OCI-LY3 (cell line): ENCODE results near the gene IL16.

Experiments
- EZH2phosphoT487 ChIP-seq: fragments of 200-600 bp; shearing (Covaris generic); IDR thresholded peaks from 2 replicates; pipeline ENCODE4 v1.6.1; 2018; ENCODE audit warnings: antibody characterized with exemption, mixed run types, low read depth
- TF ChIP-seq, protein P1 (sequence below): fragments of 200-600, 300-600 bp; sonication (generic); IDR thresholded peaks from 2 replicates; pipeline ENCODE4 v1.5.1; 2014; ENCODE audit warnings: antibody characterized with exemption, low read length, low read depth

GRCh38 chr15:81181220-81181619, 15.5 kb upstream of the IL16 start:
- TF ChIP-seq, protein P1, sequence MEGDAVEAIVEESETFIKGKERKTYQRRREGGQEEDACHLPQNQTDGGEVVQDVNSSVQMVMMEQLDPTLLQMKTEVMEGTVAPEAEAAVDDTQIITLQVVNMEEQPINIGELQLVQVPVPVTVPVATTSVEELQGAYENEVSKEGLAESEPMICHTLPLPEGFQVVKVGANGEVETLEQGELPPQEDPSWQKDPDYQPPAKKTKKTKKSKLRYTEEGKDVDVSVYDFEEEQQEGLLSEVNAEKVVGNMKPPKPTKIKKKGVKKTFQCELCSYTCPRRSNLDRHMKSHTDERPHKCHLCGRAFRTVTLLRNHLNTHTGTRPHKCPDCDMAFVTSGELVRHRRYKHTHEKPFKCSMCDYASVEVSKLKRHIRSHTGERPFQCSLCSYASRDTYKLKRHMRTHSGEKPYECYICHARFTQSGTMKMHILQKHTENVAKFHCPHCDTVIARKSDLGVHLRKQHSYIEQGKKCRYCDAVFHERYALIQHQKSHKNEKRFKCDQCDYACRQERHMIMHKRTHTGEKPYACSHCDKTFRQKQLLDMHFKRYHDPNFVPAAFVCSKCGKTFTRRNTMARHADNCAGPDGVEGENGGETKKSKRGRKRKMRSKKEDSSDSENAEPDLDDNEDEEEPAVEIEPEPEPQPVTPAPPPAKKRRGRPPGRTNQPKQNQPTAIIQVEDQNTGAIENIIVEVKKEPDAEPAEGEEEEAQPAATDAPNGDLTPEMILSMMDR: no peak
- TF ChIP-seq EZH2phosphoT487: no peak
